ENCODE measurements around the gene TMEM17. TPM values are rescaled to one million over a fixed set of nuclear protein-coding genes. Genes with fewer than 3 reads are reported as not detected.

The TMEM17 gene
- total RNA-seq, 2 experiments from 2014 or later: not detected

DNA sequence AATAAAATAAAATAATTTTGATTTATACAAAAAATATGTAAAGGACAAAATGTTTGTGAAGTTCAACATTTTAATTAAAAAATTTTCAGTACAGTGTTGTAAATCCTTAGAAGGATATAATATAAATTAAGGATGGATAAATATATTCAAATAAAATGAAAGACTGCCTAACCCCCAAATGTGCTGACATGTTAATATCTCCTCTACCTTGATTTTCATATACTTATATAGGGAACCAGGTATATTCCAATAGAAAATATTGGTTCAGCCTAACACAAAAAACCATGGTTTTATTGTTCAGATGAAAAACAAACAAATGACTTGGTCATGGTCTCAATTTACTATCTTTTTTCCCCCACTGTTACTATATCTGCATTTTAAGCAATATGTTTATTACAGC, 7.3 kb downstream of the TMEM17 start:
- Histone ChIP-seq H3K27ac (ENCODE audit: low read depth in 1 of 2, low read length in 2 of 2) (no peak overlapping the region), H3K4me3 (ENCODE audit: low read length) (no peak overlapping the region), H3K36me3 (ENCODE audit: insufficient read depth, low read length) (no peaks in the 10 kb centered on the region), H3K27me3 (ENCODE audit: control insufficient read depth in 1 of 2, insufficient read depth in 2 of 2, low read length in 2 of 2) (no peaks in the 10 kb centered on the region), H3K9me3 (ENCODE audit: control insufficient read depth in 1 of 2, insufficient read depth in 1 of 2, low read length in 2 of 2) (no peaks in the 10 kb centered on the region), H3K4me1 (ENCODE audit: insufficient read depth, low read length) (no peaks in the 10 kb centered on the region)
- ATAC-seq (ENCODE audit: poor library complexity) (no peak), DNase-seq (no peak)
- TF ChIP-seq, protein P1, sequence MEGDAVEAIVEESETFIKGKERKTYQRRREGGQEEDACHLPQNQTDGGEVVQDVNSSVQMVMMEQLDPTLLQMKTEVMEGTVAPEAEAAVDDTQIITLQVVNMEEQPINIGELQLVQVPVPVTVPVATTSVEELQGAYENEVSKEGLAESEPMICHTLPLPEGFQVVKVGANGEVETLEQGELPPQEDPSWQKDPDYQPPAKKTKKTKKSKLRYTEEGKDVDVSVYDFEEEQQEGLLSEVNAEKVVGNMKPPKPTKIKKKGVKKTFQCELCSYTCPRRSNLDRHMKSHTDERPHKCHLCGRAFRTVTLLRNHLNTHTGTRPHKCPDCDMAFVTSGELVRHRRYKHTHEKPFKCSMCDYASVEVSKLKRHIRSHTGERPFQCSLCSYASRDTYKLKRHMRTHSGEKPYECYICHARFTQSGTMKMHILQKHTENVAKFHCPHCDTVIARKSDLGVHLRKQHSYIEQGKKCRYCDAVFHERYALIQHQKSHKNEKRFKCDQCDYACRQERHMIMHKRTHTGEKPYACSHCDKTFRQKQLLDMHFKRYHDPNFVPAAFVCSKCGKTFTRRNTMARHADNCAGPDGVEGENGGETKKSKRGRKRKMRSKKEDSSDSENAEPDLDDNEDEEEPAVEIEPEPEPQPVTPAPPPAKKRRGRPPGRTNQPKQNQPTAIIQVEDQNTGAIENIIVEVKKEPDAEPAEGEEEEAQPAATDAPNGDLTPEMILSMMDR (IDR thresholded peaks at IDR 0.05): no peak
- ChIA-PET POLR2A (no interaction called here), CTCF (no interaction called here)
- H3K9me3 Mint-ChIP-seq: no peaks in the 10 kb centered on the region
- no peaks in the 10 kb centered on the region for H3K27me3 Mint-ChIP-seq
- no peaks in the 10 kb centered on the region for H3K36me3 Mint-ChIP-seq (ENCODE audit: low read depth)
- no peak overlapping the region for H3K4me3 Mint-ChIP-seq
- H3K27ac Mint-ChIP-seq: no peak overlapping the region
- intact Hi-C loops (cut with DNase I, micrococcal nuclease): no loop called here
- no peaks in the 10 kb centered on the region for H3K4me1 Mint-ChIP-seq (ENCODE audit: low read depth)

DNA sequence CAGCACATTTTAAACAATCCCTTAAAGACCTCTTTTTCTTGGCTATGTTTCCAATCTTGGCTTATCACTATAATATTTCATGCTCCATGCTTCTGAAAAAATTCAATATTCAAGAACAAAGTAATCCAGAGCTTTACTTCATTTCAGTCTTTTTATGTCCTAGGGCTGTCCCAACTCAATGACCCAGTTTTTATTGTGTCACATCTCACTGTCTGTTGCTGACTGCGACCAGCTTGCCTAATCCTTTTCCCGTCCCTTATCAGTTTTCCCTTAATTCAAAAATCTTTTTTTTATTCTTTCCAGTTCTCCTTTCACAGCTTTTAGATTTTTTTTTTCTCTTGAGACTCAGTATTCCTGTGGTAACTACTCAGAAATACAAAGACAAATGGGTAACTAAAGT, 10.2 kb downstream of the TMEM17 start:
- Histone ChIP-seq H3K27me3 (ENCODE audit: control insufficient read depth in 1 of 2, insufficient read depth in 2 of 2, low read length in 2 of 2) (no peaks in the 10 kb centered on the region), H3K9me3 (ENCODE audit: control insufficient read depth in 1 of 2, insufficient read depth in 1 of 2, low read length in 2 of 2) (no peaks in the 10 kb centered on the region), H3K27ac (ENCODE audit: low read depth in 1 of 2, low read length in 2 of 2) (no peak overlapping the region), H3K4me3 (ENCODE audit: low read length) (no peak overlapping the region), H3K4me1 (ENCODE audit: insufficient read depth, low read length) (no peaks in the 10 kb centered on the region), H3K36me3 (ENCODE audit: insufficient read depth, low read length) (no peaks in the 10 kb centered on the region)
- intact Hi-C loops (cut with DNase I, micrococcal nuclease): no loop called here
- no peak overlapping the region for H3K27ac Mint-ChIP-seq
- no peaks in the 10 kb centered on the region for H3K36me3 Mint-ChIP-seq (ENCODE audit: low read depth)
- CTCF ChIA-PET: no interaction called here
- no peaks in the 10 kb centered on the region for H3K9me3 Mint-ChIP-seq
- TF ChIP-seq, protein P1 (IDR thresholded peaks at IDR 0.05): no peak
- POLR2A ChIA-PET: no interaction called here
- ATAC-seq (ENCODE audit: poor library complexity) (no peak), DNase-seq (no peak)
- no peaks in the 10 kb centered on the region for H3K27me3 Mint-ChIP-seq
- no peaks in the 10 kb centered on the region for H3K4me1 Mint-ChIP-seq (ENCODE audit: low read depth)
- no peak overlapping the region for H3K4me3 Mint-ChIP-seq

DNA sequence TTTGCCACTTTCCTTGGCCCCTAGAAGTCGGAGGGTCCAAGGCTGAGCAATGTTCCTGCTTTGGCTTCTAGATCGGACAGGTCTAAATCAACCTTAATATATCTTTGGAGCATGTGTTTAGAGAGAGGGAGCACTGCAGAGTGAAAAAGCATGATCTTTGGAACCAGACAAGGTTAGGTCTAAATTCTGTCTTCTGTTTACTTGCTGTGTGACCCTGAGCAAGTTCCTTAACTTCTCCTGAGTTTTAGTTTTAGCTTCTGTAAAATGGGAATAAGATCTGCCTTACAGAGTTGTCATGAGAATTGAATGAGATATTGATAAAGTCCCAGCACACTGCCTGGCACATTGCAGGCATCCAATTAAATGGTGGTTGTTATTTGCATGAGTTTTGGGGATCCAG, 13.9 kb downstream of the TMEM17 start:
- no peaks in the 10 kb centered on the region for H3K27me3 Mint-ChIP-seq
- H3K4me1 Mint-ChIP-seq (ENCODE audit: low read depth): no peaks in the 10 kb centered on the region
- Histone ChIP-seq H3K27ac (ENCODE audit: low read depth in 1 of 2, low read length in 2 of 2) (no peak overlapping the region), H3K27me3 (ENCODE audit: control insufficient read depth in 1 of 2, insufficient read depth in 2 of 2, low read length in 2 of 2) (no peaks in the 10 kb centered on the region), H3K4me3 (ENCODE audit: low read length) (no peak overlapping the region), H3K9me3 (ENCODE audit: control insufficient read depth in 1 of 2, insufficient read depth in 1 of 2, low read length in 2 of 2) (no peaks in the 10 kb centered on the region), H3K4me1 (ENCODE audit: insufficient read depth, low read length) (no peaks in the 10 kb centered on the region), H3K36me3 (ENCODE audit: insufficient read depth, low read length) (no peaks in the 10 kb centered on the region)
- no peak overlapping the region for H3K4me3 Mint-ChIP-seq
- intact Hi-C loops (cut with DNase I, micrococcal nuclease): no loop called here
- POLR2A ChIA-PET: no interaction called here
- no peaks in the 10 kb centered on the region for H3K9me3 Mint-ChIP-seq
- CTCF ChIA-PET: no interaction called here
- ATAC-seq (ENCODE audit: poor library complexity) (no peak), DNase-seq (no peak)
- TF ChIP-seq, protein P1 (IDR thresholded peaks at IDR 0.05): no peak
- no peak overlapping the region for H3K27ac Mint-ChIP-seq
- no peaks in the 10 kb centered on the region for H3K36me3 Mint-ChIP-seq (ENCODE audit: low read depth)

All from CD4-positive, alpha-beta T cell (primary cell).